Activated T-cell treated with anti-CD3 and anti-CD28 coated beads, Interleukin-2, amount 50 U/mL, for 24 hours (primary cell): Measurements from ENCODE around the gene CENPP.

Source experiments
- DNase-seq: peaks from one replicate; pipeline ENCODE4 v3.0.0-alpha.2; 2020
- H3K27ac Mint-ChIP-seq: 2 replicates; pipeline ENCODE4 v1.8.0; 2020; ENCODE audit warnings: mild to moderate bottlenecking, mixed read lengths
- H3K27me3 Mint-ChIP-seq: 2 replicates; pipeline ENCODE4 v1.8.0; 2020; ENCODE audit warnings: mixed read lengths
- H3K36me3 Mint-ChIP-seq: 2 replicates; pipeline ENCODE4 v1.8.0; 2020; ENCODE audit warnings: low read depth, mixed read lengths
- H3K4me1 Mint-ChIP-seq: 2 replicates; pipeline ENCODE4 v1.8.0; 2020; ENCODE audit warnings: low read depth, mixed read lengths
- H3K4me3 Mint-ChIP-seq: 2 replicates; pipeline ENCODE4 v1.8.0; 2020; ENCODE audit warnings: mild to moderate bottlenecking, moderate library complexity, mixed read lengths
- H3K9me3 Mint-ChIP-seq: 2 replicates; pipeline ENCODE4 v1.8.0; 2020; ENCODE audit warnings: mixed read lengths

Gene CENPP

GRCh38 chr9:92607773-92608172 is 282.0 kb downstream of the CENPP start:
- Mint-ChIP-seq H3K4me1 (peaks cover 3% of the 10 kb centered on the region), H3K4me3 (no peak overlapping the region), H3K27ac (no peak overlapping the region), H3K36me3 (peaks cover 43% of the 10 kb centered on the region), H3K9me3 (peaks cover 16% of the 10 kb centered on the region), H3K27me3 (no peaks in the 10 kb centered on the region)
- DNase-seq: no peak

- Mint-ChIP-seq H3K4me3 (no peak overlapping the region), H3K36me3 (peaks cover 48% of the 10 kb centered on the region), H3K27ac (no peak overlapping the region), H3K27me3 (no peaks in the 10 kb centered on the region), H3K4me1 (peaks cover 3% of the 10 kb centered on the region), H3K9me3 (peaks cover 13% of the 10 kb centered on the region)
- DNase-seq: no peak
These were observed 282.6 kb downstream of the CENPP start for GRCh38 chr9:92608241-92608908.

- no peak overlapping the region for H3K27ac Mint-ChIP-seq
- H3K4me3 Mint-ChIP-seq: no peak overlapping the region
- peaks cover 3% of the 10 kb centered on the region for H3K4me1 Mint-ChIP-seq
- H3K36me3 Mint-ChIP-seq: peaks cover 48% of the 10 kb centered on the region
- peaks cover 7% of the 10 kb centered on the region for H3K9me3 Mint-ChIP-seq
- no peaks in the 10 kb centered on the region for H3K27me3 Mint-ChIP-seq
- DNase-seq: no peak
These were observed 283.2 kb downstream of the CENPP start for GRCh38 chr9:92608909-92609445.

- H3K4me1 Mint-ChIP-seq: peaks cover 3% of the 10 kb centered on the region
- no peaks in the 10 kb centered on the region for H3K9me3 Mint-ChIP-seq
- H3K27ac Mint-ChIP-seq: peak overlapping the region; percentile 2
- no peak overlapping the region for H3K4me3 Mint-ChIP-seq
- H3K27me3 Mint-ChIP-seq: no peaks in the 10 kb centered on the region
- H3K36me3 Mint-ChIP-seq: peaks cover 57% of the 10 kb centered on the region
- no peak for DNase-seq
These were observed 285.0 kb downstream of the CENPP start for GRCh38 chr9:92610470-92611420.

- no peak overlapping the region for H3K27ac Mint-ChIP-seq
- H3K9me3 Mint-ChIP-seq: no peaks in the 10 kb centered on the region
- peaks cover 3% of the 10 kb centered on the region for H3K4me1 Mint-ChIP-seq
- peaks cover 66% of the 10 kb centered on the region for H3K36me3 Mint-ChIP-seq
- no peaks in the 10 kb centered on the region for H3K27me3 Mint-ChIP-seq
- DNase-seq: no peak
- H3K4me3 Mint-ChIP-seq: no peak overlapping the region
These were observed 286.0 kb downstream of the CENPP start for GRCh38 chr9:92611621-92612285.

GRCh38 chr9:92612292-92612691 is 286.5 kb downstream of the CENPP start:
- peaks cover under 1% of the 10 kb centered on the region for H3K4me1 Mint-ChIP-seq
- DNase-seq: no peak
- H3K4me3 Mint-ChIP-seq: no peak overlapping the region
- no peaks in the 10 kb centered on the region for H3K27me3 Mint-ChIP-seq
- H3K36me3 Mint-ChIP-seq: peaks cover 72% of the 10 kb centered on the region
- no peaks in the 10 kb centered on the region for H3K9me3 Mint-ChIP-seq
- no peak overlapping the region for H3K27ac Mint-ChIP-seq

GRCh38 chr9:92612816-92613215 is 287.1 kb downstream of the CENPP start:
- Mint-ChIP-seq H3K27me3 (no peaks in the 10 kb centered on the region), H3K4me1 (no peaks in the 10 kb centered on the region)

GRCh38 chr9:92613268-92614122 is 287.7 kb downstream of the CENPP start:
- H3K36me3 Mint-ChIP-seq: peaks cover 84% of the 10 kb centered on the region
- H3K4me1 Mint-ChIP-seq: no peaks in the 10 kb centered on the region
- no peak overlapping the region for H3K4me3 Mint-ChIP-seq
- H3K9me3 Mint-ChIP-seq: no peaks in the 10 kb centered on the region
- DNase-seq: no peak
- H3K27me3 Mint-ChIP-seq: no peaks in the 10 kb centered on the region
- H3K27ac Mint-ChIP-seq: no peak overlapping the region

More at GRCh38 chr9:92612816-92613215, 287.1 kb downstream of the CENPP start:
- DNase-seq: no peak
- Mint-ChIP-seq H3K36me3 (peaks cover 77% of the 10 kb centered on the region), H3K27ac (no peak overlapping the region), H3K4me3 (no peak overlapping the region), H3K9me3 (no peaks in the 10 kb centered on the region)

GRCh38 chr9:92614123-92614510 is 288.4 kb downstream of the CENPP start:
- DNase-seq: no peak
- Mint-ChIP-seq H3K36me3 (peaks cover 90% of the 10 kb centered on the region), H3K4me1 (no peaks in the 10 kb centered on the region)

GRCh38 chr9:92614763-92615461 is 289.2 kb downstream of the CENPP start:
- no peak overlapping the region for H3K4me3 Mint-ChIP-seq
- DNase-seq: no peak
- H3K27me3 Mint-ChIP-seq: no peaks in the 10 kb centered on the region
- no peaks in the 10 kb centered on the region for H3K9me3 Mint-ChIP-seq
- H3K27ac Mint-ChIP-seq: peak overlapping the region; percentile 33
- H3K4me1 Mint-ChIP-seq: no peaks in the 10 kb centered on the region
- peaks cover 98% of the 10 kb centered on the region for H3K36me3 Mint-ChIP-seq

More at GRCh38 chr9:92614123-92614510, 288.4 kb downstream of the CENPP start:
- H3K27ac Mint-ChIP-seq: no peak overlapping the region
- H3K4me3 Mint-ChIP-seq: no peak overlapping the region
- H3K27me3 Mint-ChIP-seq: no peaks in the 10 kb centered on the region
- no peaks in the 10 kb centered on the region for H3K9me3 Mint-ChIP-seq

GRCh38 chr9:92615790-92616189 is 290.0 kb downstream of the CENPP start:
- Mint-ChIP-seq H3K9me3 (no peaks in the 10 kb centered on the region), H3K4me1 (no peaks in the 10 kb centered on the region), H3K27ac (no peak overlapping the region), H3K36me3 (peaks cover 99% of the 10 kb centered on the region), H3K27me3 (no peaks in the 10 kb centered on the region), H3K4me3 (no peak overlapping the region)
- DNase-seq: no peak

GRCh38 chr9:92616199-92616641 is 290.5 kb downstream of the CENPP start:
- no peak for DNase-seq
- Mint-ChIP-seq H3K36me3 (peaks cover 98% of the 10 kb centered on the region), H3K9me3 (no peaks in the 10 kb centered on the region), H3K27me3 (no peaks in the 10 kb centered on the region), H3K4me3 (no peak overlapping the region), H3K27ac (no peak overlapping the region), H3K4me1 (no peaks in the 10 kb centered on the region)

- no peaks in the 10 kb centered on the region for H3K4me1 Mint-ChIP-seq
- no peaks in the 10 kb centered on the region for H3K27me3 Mint-ChIP-seq
- no peak for DNase-seq
- no peak overlapping the region for H3K4me3 Mint-ChIP-seq
- H3K36me3 Mint-ChIP-seq: peaks cover 98% of the 10 kb centered on the region
- peak overlapping the region; percentile 44 for H3K27ac Mint-ChIP-seq
- no peaks in the 10 kb centered on the region for H3K9me3 Mint-ChIP-seq
These were observed 290.9 kb downstream of the CENPP start for GRCh38 chr9:92616655-92617111.
